Measurements from ENCODE around the gene MXD1. TPM values are rescaled to one million over a fixed set of nuclear protein-coding genes. Genes with fewer than 3 reads are reported as not detected.

The MXD1 gene
- total and polyA plus RNA-seq, 2 donors (not counting 3 experiments of a cell fraction or from before 2014, with no cell fraction given), result 6.7 to 10.6 TPM

DNA sequence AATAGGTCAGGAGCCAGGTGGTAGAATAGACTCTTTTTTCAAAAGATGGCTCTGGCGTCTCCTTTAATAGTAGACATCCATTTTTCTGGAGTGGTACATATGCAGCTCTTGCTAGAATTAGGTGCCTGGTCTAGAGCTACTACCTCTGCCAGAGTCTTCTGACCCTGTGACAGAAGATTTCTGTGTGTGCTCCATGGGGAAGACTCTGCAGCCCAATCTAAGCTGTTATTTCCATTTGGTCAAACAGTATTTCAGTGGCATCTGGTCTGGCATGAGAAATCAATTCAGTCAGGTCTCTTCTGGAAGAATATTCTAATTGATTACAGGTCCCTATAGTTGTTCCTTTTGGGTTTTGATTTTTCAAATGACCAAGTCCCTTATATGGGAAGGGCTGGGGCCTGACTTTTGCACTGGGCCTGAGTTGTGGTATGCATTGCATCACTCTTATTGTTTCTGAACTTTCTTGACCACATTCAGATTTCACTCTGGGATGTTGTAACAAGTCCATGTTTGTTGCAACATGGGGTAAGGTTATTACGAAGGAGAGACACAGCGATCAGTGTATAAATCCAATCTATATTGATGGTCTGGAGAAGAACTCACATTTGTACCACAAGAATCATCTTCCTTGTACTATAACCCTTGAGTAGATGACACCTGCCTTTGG is 12.1 kb downstream of the MXD1 start:
- Histone ChIP-seq H3K27ac (ENCODE audit: insufficient read depth, low read depth, low read length) (no peak overlapping the region), H3K9me1 (replicated peaks; ENCODE audit: control insufficient read depth, extremely low read depth, insufficient read depth, low read length) (no peaks in the 10 kb centered on the region), H3K36me3 (ENCODE audit: control insufficient read depth in 2 of 2, extremely low read depth in 1 of 2, insufficient read depth in 2 of 2, low read length in 2 of 2) (peaks cover 0 to 6% of the 10 kb centered on the region in 2 experiments), H3K4me1 (ENCODE audit: control insufficient read depth, extremely low read depth, insufficient read depth, low read length) (peaks cover 4% of the 10 kb centered on the region), H4K20me1 (replicated peaks; ENCODE audit: control insufficient read depth, extremely low read depth, insufficient read depth, low read length) (no peaks in the 10 kb centered on the region), H3K4me3 (replicated peaks in 1 of 3; ENCODE audit: insufficient read depth in 1 of 3, low read depth in 1 of 3, low read length in 3 of 3) (no peak overlapping the region), H3K9ac (replicated peaks; ENCODE audit: extremely low read depth, insufficient read depth, low read length) (no peak overlapping the region), H3K27me3 (ENCODE audit: control insufficient read depth in 2 of 2, insufficient read depth in 2 of 2, low read length in 2 of 2) (no peaks in the 10 kb centered on the region), H3K9me3 (replicated peaks; ENCODE audit: control insufficient read depth, insufficient read depth, low read length) (no peaks in the 10 kb centered on the region), H2AFZ (ENCODE audit: low read depth, low read length) (no peak overlapping the region), H3K4me2 (ENCODE audit: insufficient read depth, low read length) (no peak overlapping the region), H3K79me2 (ENCODE audit: control insufficient read depth, insufficient read depth, low read length) (peaks cover 3% of the 10 kb centered on the region)
- no TSS peak for BruUV-seq (replicated peaks)
- FAIRE-seq (no peak), DNase-seq (ENCODE audit: low read depth, low spot score) (no peak)
- POLR2A ChIA-PET, result no interaction called here
- dilution Hi-C loops (cut with MboI; ENCODE audit: extremely low pct_ligation_motif_present, low sequenced_read_pairs), result no loop called here
- CTCF ChIA-PET, result no interaction called here
- intact Hi-C loops (cut with micrococcal nuclease), result no loop called here
- TF ChIP-seq, protein P1, sequence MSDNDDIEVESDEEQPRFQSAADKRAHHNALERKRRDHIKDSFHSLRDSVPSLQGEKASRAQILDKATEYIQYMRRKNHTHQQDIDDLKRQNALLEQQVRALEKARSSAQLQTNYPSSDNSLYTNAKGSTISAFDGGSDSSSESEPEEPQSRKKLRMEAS (IDR thresholded peaks at IDR 0.05; ENCODE audit: insufficient read depth, insufficient read length), result no peak

DNA sequence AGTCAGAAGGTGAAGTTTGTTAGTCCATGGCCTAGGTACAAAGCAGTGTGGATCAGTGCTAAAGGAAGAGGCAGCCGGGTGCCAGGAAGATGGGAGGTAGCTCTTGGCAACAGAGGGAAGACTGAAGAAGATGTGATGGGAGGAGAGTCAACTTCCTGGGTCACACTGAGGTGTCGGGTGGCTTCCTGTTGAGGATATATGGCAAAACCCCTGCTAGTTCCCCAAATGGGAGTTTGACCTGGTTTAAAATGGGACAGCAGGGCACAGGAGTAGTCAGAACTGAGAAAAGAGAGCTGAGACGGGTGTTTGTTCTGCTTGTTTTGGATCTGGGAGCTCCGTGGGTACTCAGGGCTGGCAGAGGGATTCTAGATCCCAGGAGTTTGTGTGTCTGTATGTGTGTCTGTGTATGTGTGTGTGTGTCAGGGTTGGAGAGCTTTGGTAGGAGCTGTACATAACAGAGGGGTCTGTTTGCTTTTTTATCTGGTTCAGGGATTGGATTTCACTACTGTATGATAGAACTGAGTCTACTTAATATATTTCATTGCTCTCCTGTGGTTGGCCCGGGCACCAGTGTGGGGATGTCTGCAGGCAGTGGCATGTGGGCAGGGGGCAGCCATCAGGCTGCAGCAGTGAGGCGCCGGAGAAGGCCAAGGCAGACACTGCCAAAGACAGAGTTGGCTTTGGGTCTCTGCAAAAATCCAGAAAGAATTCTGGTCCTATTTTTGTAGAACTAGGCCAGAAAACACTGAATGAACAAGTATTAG is 17.1 kb downstream of the MXD1 start:
- ChIA-PET POLR2A (interaction anchor here (0.5 to 1.1 kb wide), 2 partner anchors 136 to 137 kb away, joined by 3 to 4 read pairs; no protein-coding TSS in a partner anchor), CTCF (interaction anchor here (1.0 to 2.1 kb wide), 5 partner anchors 8 to 139 kb away, joined by 3 to 8 read pairs (median 4); no protein-coding TSS in a partner anchor)
- Histone ChIP-seq H3K4me2 (ENCODE audit: insufficient read depth, low read length) (no peak overlapping the region), H3K27ac (ENCODE audit: insufficient read depth, low read depth, low read length) (no peak overlapping the region), H3K4me3 (replicated peaks in 1 of 3; ENCODE audit: insufficient read depth in 1 of 3, low read depth in 1 of 3, low read length in 3 of 3) (no peak overlapping the region), H3K79me2 (ENCODE audit: control insufficient read depth, insufficient read depth, low read length) (peaks cover 4% of the 10 kb centered on the region), H4K20me1 (replicated peaks; ENCODE audit: control insufficient read depth, extremely low read depth, insufficient read depth, low read length) (no peaks in the 10 kb centered on the region), H2AFZ (ENCODE audit: low read depth, low read length) (no peak overlapping the region), H3K9me3 (replicated peaks; ENCODE audit: control insufficient read depth, insufficient read depth, low read length) (no peaks in the 10 kb centered on the region), H3K9me1 (replicated peaks; ENCODE audit: control insufficient read depth, extremely low read depth, insufficient read depth, low read length) (no peaks in the 10 kb centered on the region), H3K9ac (replicated peaks; ENCODE audit: extremely low read depth, insufficient read depth, low read length) (no peak overlapping the region), H3K4me1 (ENCODE audit: control insufficient read depth, extremely low read depth, insufficient read depth, low read length) (peaks cover 34% of the 10 kb centered on the region), H3K27me3 (ENCODE audit: control insufficient read depth in 2 of 2, insufficient read depth in 2 of 2, low read length in 2 of 2) (no peaks in the 10 kb centered on the region), H3K36me3 (ENCODE audit: control insufficient read depth in 2 of 2, extremely low read depth in 1 of 2, insufficient read depth in 2 of 2, low read length in 2 of 2) (peaks cover 3 to 4% of the 10 kb centered on the region in 2 experiments)
- no peak for FAIRE-seq
- intact Hi-C loops (cut with micrococcal nuclease), result no loop called here
- BruUV-seq (replicated peaks), result no TSS peak
- dilution Hi-C loops (cut with MboI; ENCODE audit: extremely low pct_ligation_motif_present, low sequenced_read_pairs), result no loop called here
- TF ChIP-seq FOS (IDR thresholded peaks at IDR 0.05; ENCODE audit: borderline replicate concordance, insufficient read depth, low read length), result no peak
- TF ChIP-seq POLR2AphosphoS5 (IDR thresholded peaks at IDR 0.05; ENCODE audit: insufficient read depth, low read depth, low read length), result no peak
- TF ChIP-seq GATA2 (IDR thresholded peaks at IDR 0.05; ENCODE audit: insufficient read depth, insufficient read length, low read depth, low read length), result no peak
- TF ChIP-seq EZH2 (IDR thresholded peaks at IDR 0.05; ENCODE audit: borderline replicate concordance, low read depth, low read length, severe bottlenecking), result no peak
- no peak for DNase-seq (ENCODE audit: low read depth, low spot score)

Measured in endothelial cell of umbilical vein (primary cell).